Inflammatory macrophage treated with lipopolysaccharide for 4 hours (primary cell): ENCODE measurements around the gene FBLN2.

Experiments used
- DNase-seq: peaks from one replicate; pipeline ENCODE4 v3.0.0-alpha.2; 2020

The FBLN2 gene

DNA sequence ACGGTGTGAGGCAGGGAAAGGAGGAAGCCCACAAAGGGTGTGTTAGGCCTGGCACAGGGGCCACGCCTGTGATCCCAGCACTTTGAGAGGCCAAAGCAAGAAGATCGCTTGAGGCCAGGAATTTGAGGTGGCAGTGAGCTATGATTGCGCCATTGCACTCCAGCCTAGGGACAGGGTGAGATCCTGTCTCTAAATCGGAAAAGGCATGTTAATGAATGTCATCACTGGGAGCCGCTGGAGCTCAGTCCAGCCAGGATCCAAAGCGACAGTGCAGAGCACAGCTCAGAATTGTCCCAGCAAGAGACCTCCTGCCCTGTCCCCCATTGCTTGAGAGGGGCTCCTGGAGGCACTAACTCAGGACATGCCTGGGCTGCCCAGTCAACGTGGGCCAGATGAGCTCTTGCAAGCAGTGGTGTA is 15.0 kb upstream of the FBLN2 start:
- no peak for DNase-seq

DNA sequence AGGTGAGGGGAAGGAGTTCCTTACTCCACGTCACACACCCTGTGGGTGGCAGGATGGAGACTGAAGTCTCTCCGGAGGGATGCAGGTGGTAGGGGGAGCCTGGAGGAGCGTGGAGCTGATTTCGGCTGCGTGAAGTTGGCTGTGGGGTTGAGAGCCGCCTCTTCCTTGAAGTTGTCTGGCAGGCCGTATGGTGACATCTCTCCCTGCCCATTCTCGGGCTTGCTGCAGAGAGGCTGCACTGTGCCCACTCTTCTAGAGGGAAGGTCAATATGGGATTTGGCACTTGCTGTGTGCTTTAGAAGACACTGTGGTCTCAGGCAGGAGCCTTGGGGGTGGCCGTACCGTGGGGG is 13.4 kb upstream of the FBLN2 start:
- DNase-seq = no peak

DNA sequence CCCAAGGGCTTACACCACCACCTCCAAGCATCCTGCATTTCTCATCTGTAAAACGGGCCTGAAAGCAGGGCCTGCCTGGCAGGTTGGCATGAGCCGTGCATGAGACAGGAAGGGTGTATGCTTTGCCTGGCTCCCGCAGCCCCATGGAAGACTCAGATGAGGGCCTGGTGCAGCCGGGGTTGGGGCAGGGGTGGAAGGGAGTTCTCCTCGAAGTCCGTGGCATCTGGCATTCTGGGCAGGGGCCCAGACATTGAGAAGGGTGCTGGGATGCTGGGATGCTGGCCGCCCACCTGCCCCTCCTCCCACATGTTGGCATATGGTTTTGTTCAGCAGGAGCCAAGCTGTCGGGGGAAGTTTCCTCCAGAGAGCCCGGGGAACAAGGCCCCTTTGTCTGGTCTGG is 13.0 kb upstream of the FBLN2 start:
- no peak for DNase-seq

DNA sequence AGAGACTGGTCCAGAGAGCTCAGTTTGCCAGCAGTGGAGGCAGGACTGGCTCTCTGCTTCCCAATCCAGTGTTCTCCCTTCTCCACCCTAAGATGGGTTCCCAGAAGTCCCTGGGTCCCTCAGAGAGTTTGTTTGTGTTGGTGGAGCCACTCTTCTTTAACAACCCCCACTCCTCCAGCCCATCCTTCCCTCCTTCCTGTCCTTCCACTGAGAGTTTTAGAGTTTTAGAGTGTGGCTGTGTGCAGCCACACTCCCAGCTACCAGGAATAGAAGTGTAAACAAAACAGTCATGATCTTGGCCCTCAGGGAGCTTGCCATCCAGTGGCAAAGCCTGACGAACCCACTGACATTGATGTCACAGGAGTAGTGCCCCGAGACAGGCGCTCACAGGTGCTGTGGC is 12.5 kb upstream of the FBLN2 start:
- DNase-seq = no peak

DNA sequence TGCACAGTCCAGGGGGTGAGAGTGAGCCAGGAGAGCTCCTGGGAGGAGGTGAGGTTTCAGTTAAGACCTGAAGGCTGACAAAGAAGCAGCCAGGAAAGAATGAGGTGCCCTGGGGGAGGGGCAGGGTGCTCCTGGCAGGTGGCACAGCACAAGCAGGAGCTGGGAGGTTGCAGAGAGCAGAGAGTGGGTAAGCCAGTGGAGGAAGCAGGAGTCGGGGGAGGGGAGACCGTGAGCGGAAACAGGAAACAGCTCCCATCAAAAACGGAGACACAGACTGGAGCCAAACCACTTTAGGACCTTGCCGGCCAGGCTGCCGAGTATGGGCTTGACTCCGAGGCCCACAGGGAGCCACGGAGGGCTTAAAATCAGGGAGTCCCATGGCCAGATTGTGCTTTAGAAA is 12.1 kb upstream of the FBLN2 start:
- DNase-seq = no peak

DNA sequence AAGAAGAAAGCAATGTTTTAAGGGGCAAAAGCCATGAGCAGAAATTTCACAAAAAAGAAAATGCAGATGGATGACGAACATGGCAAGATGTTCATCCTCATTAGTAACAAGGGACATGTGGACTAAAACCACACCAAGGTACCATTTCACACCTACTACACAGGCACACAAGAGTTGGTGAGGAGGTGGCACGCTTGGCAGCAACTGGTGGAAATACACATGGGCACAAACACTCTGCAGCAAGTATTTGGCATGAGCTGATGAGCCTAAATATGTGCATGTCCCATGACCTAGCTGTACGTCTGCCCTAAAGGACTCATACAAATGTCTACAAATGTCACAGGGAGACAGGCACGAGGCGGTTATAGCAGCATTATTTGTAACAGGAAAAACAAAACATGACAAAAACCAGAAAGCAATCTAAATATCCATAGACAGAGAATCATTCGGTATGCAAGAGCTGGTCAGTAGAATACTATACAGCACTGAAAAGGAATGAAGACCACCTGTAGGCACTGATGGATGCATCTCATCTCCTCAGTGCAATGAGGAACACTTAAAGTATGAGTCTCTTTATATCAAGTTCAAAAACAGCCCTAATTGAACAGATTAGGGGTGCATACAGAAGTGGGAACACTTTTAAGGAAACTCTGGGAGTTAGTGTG is 11.5 kb upstream of the FBLN2 start:
- no peak for DNase-seq

DNA sequence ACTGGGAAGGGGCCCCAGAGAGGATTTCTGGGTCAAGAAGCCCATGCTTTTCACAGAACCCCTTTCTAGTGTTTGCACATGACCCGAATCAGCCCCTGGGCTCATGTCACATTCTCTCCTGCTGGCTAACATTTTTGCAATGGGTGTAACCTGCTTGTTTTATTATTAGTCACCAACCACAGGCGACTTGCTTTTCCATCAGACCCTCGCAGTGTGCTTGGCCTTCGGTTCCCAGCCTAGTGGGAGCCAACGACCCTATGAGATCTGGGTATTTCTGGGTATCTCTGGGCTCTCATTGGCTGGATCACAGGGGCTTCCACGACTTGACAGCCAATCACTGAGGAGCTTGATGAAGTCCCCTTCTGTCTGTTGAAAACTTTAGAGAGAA is 11.0 kb upstream of the FBLN2 start:
- DNase-seq = no peak

DNA sequence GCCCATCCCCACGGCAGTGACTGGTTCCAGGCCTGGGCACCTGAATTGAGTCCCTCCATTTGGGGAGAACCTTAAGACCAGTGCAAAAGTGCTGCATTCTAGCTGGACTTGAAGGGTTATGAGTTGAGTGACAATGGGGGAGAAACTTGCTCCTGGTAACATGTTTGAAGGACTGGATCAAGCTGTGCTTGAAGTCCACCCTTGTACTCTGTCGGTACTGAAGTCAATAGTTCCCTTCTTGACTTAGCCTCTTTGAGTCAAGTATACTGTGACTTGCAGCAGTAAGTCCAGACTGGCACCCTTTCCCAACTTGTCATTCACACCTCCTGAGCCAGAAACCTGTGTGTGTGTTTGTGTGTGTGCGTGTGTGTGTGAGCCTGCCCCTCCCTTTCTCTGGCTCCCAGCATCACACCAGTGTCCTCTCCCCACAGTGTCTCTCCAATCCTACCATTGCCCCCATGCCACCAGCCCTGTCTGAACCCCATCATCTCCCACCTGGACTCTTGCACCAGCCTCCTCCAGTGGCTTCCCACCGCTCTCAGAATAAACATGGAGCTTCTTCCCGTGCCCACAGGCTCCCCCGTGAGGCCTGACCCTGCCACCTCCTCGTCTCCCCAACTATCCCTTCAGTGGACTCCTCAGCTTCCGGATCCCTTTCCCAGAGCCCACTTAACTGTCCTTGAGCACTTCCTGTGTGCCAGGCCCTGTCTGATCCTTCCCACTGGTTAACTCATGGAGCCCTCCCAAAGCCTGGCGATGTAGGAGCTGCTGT is 10.2 kb upstream of the FBLN2 start:
- no peak for DNase-seq

DNA sequence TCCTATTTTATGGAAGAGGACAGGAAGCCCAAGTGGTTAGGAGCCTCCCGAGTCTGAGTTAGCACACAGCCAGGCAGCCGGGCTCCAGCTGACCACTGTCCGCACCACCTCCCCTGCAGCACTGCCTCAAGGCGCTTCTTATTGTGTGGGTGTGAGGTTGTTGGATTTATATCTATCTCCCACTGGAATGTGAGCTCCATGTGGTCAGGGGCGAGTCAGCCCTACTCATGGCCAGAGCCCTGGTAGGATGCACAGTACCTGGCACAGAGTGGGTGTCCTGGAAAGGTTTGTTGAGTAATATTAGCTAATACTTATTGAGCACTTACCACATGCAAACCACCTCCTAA is 9.7 kb upstream of the FBLN2 start:
- no peak for DNase-seq

DNA sequence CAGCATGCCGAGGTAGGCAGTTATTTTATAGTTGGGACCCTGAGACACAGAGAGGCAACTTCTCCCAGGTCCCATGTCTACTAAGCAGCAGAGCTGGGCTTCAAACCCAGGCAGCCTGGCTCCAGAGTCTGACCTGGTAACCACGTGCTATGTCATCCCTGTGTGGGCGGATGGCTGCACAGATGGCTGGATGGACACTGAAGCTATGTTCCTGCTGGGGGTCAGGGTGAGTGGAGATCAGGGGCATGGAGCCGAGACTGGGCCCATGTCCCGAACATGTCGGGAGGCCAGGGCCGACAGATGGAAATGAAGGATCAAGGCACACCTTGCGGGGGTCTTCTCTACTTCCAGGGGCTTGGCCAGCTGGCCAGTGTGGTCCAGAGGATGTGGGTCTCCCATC is 9.3 kb upstream of the FBLN2 start:
- DNase-seq = no peak

DNA sequence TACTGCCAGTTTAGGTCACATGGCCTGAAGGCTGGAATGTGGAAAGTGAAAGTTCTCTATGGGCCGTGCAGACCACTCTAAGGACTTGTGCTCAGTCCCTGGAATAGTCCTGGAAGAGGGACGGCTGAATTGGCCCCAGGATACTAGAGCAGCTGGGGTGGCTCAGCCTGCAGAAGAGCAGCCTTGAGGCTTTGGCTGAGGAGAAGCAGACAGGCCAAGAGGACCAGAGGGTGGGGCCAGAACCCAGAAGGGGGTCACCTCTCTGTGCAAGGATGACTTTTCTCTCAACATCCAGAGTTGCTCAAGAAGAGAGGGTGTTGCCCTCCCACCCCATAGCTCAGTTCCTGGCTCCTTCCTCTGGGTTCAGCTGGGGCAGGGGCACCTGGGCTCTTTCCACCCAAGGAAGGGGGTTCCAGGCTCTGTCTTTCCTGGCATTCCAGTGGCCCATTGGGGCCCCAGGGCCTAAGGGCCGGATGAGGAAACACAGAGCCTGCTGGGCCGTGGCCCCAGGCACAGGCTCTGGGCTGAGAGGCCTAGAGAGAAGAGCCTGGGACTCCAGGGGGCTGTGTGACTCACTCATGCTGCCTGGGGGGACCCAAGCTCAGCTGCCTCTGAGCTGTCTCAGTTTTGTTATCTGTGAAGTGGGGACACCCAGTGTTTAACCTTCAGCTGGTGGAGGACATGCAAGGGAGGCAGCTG is 8.5 kb upstream of the FBLN2 start:
- no peak for DNase-seq

DNA sequence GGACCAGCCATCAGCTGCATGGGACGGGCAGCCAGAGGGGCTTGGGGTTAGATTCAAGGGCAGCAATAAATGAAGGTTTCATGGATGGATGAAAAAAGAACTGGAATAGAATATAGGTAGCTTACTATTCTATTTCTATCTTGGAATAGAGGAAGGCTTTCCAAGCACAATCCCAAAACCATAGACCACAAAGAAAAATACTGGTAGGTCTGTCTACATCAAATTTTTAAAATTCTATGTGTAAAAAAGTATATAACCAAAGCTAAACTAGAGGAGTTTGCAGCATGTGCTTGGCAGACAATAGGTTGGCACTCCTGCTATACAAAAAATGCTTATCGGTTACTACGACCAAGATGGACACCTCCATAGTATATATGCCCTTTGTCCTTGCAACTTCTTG is 7.2 kb upstream of the FBLN2 start:
- no peak for DNase-seq

DNA sequence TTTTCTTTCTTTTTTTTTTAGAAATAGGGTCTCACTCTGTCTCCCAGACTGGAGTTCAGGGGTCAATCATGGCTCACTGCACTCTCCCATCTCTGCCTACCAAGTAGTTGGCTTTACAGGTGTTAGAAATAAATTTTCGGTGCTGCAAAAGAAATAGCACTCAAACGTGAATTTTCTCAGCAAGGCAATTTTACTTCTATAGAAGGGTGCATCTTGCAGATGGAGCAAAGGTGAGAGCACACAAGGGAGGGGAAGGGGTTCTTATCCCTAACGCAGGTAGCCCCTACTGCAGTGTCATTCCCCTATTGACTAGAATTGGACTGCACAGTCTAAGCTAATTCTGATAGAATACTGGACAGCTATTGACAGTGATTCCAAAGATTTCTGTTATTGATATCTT is 6.8 kb upstream of the FBLN2 start:
- DNase-seq = no peak

DNA sequence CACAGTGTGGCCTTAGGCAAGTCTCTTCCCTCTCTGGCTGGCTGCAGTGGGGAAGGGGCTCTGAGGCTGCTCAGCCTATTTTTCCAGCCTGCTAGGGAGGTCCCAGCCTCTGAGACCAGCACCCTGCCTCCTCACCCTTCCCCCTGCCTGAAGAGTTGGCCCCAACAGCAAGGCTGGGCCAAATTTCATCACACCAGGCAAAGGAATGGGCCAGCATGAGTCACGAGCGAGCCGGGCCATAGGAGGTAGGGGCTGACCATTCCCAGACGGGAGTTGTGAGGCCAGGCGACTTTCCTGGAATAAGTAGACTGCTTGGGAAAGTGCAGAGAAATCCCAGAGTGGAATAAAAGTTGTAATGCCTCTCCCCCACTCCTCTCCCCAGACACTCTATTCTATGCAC is 5.7 kb upstream of the FBLN2 start:
- DNase-seq = no peak

DNA sequence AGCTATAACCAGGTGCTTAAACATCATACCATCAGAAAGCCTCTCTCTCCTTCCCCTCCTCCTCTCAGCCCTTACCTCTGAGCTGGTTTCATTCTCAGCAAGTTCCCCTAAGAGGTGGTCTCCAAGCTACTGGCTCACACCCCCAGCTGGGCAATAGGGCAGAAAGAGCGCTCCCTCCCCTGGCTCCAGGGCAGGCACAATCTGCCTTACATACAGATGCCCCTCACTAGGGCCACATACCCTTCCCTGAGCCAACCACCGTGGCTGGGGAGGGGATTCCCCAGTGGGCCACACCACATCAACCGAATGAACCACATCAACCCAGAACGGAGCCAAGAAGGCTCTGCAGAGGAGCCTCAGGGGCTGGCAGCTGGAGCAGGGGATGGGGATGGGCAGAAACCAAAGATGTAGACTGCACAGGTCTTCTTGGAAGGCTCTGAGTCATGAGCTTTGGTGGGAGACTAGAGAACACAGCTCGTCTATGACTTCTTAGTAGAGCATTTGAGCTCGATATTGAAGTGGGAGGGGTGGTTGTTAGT is 4.6 kb upstream of the FBLN2 start:
- no peak for DNase-seq

DNA sequence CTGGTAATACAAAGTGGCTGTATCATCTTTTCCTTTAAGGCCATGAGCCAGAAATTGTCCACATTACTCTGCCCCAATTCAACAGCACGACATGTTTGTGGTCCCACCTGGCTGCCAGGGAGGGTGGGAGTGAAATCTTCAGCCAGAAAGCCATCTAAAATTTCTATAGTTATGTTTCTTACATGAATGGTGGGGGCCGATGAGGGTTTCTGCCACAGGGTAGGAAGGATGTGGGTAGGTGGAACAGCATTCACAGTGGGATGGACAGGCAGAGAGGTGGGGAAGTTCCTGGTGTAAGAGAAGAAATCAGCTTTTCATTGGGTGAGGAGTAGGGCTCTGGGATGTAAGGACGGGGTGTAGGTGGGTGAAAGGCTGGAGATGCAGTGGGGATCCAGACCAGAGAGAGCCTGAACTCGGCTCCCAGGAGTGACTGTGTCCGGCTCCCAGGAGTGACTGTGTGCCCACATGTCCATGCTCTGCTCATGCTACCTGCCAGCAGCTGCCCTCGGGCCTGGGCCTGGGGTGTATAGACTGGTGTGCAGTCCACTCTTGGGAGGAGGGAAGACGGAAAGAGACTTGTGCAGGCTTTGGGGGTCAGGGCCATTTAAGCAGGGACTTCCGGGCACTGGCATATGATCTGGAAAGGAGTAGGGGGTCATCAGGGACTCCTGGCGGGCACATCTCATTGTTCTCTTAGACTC is 3.8 kb upstream of the FBLN2 start:
- DNase-seq = no peak

DNA sequence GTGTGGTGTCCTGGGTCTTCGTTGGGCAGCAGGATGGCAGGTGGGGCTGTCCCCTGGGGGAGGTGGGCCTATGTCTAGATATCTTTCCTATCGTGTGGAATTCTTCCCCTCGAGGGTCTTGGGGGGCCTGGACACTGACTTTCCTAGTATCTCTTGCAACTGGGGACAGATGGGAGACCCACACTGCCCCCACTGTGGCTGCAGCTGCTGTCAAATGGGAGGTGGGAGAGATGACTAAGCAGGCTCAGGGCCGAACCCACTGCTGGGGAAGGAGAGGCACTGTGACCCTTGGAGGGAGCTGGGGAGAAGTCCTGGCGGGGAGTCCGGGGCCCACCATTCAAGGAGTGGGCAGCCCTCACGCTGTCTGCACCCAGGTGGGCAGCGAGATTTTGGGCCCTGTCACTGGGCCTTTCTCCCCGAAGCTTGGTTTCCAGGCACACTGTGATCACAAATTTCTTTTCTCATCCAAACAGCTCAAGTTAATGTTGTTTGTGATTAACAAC is 2.9 kb upstream of the FBLN2 start:
- no peak for DNase-seq

DNA sequence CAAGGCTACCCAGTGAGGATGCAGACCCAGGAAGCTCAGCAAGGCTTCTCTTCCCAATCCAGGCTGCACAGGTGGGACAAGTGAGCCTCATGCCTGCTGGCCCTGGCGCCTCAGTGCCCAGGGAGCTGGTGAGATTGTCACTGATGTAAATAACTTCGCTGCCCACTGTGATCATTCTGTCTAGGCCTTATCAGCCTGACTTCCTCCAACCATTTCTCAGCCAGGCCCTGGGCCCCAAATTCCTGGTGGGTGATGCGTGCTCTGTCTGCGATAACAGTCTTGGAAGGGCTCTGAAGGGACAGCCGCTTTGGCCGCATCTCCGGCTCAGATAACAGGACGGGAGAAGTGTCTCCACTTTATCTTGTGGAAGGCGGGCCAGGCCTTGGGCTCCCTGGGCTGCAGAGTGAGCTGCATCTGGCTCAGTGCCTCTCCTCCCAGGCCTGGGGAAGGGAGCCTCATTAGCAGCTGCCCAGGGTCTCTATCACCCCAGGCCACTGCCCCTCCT is 2.2 kb upstream of the FBLN2 start:
- no peak for DNase-seq

DNA sequence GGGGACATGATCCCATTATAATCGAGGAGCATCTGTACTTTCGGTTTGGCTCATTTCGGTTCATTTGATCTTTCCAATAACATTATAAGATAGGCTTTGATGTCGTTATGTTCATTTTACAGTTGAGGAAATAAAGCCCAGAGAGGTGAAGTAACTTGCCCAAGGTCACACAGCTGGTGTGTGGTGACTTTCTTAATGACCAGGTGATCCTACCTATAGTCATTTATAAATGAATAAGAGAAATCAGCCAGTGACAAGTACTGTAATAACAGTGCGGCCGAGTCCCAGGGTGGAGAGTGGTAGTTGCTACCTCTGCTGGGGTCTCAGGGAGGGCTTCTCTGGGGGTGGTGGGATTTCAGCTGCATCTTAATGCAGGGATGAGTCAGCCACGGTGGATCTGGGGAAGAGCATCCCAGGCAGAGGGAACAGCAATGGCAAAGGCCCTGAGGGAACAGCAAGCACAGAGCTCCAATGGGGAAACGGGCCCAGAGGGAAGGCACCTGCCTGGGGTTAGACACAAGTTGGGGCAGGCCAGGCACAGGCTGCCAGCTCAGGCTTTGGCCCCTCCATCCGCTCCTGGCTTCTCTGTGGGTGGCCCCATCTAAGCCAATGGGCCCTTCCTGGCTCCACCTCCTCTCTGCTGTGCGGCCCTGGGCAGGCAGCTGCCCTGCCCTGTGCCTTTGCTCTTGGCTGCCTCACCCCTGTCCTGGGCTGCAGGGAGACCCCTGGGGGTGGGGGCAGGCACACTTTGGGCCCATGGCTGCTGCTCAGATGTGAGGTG is 1.1 kb upstream of the FBLN2 start:
- no peak for DNase-seq

DNA sequence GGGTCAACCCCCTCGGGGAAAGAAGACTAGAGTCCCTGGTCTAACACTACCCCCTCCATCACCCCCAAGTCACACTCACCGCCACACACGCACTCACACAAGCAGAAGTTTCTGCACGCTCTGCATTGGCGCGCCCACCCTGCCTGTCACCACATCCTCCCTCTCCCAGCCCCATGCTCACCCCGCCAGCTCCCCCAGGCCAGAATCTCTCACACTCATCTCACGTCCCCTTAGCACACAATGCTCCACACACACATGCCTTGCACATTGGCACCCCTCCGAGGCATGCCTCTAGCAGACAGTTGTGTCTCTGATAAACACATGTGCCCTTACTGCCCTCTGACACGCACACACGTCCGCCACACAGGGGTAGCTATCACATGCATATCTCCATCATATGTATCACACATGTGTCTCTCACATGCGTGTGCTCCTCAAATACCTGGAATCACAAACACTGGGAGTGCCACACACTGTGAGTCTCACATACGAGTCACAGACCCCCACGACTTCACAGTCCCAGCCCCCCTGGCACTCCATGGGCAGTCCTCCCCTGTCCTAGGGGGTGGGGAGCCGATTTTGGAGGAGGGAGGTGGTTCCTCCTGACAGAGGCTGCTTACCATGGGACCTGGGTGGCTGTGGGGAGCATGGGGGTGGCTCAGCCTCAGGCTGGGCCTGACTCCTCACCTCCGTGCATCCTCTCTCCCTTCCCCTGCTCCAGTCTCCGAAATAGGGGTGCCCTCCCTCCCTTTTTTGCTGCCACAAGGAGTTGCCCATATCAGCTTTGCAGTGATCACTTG is 898 bp downstream of the FBLN2 start:
- DNase-seq = no peak

DNA sequence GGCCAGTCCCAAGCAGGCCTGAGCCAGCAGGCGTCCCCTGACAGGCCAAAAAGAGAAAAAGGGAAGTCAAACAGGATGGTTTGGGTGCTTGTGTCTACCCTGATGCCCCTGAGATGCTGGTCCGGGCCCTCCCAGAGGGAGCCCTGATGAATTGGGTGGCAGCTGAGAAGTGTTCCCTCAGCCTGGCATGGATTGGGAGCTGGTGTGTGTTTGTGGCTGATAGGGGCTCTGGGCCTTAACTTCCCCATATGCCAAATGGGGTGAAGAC is 1.4 kb downstream of the FBLN2 start:
- no peak for DNase-seq
